ENCODE results near the gene ZYG11A. TPM values are rescaled to one million over a fixed set of nuclear protein-coding genes. Genes with fewer than 3 reads are reported as not detected.

ZYG11A gene
- total and polyA plus RNA-seq, 9 donors = under 0.01 to 0.21 (median 0.05) TPM; not detected in 2

DNA sequence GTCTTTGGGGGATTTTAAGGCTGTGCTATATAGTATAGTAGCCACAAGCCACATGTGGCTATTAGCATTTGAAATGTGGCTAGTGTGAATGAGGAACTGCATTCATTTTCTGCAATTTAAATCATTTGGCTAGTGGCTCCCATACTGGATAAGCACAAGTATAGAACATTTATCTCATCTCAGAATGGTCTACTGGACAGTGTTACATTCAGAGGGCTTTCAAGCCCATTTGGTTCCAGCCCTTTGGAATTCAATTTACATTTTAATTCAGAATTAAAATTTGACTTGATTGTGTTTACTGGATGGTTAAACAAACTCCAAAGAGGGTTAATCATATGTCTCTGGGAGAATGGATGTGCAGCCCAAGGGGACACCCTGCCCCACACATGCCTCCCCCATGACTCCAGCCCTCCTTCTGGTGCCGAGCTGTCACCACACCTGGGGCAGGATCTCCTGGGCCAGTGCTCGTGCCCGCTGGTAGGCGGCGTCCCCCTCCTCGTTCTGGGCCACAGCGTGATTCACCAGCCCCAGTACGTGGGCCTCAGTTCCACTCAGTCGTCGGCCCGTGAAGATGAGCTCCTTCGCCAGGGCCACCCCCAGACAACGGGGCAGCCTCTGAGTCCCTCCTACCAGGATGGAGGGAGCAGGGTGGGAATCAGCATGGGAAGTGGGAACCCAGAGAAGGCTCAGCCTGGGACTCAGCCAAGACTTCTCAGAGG, 61.8 kb downstream of the ZYG11A start:
- Histone ChIP-seq H3K27ac (ENCODE audit: low read length) (peak overlapping the region; percentile 85), H3K9me3 (replicated peaks; ENCODE audit: control insufficient read depth, low read depth, low read length) (no peaks in the 10 kb centered on the region), H3K36me3 (ENCODE audit: control insufficient read depth, insufficient read depth, low read length) (no peaks in the 10 kb centered on the region), H3K4me3 (ENCODE audit: low read length) (no peak overlapping the region), H3K27me3 (ENCODE audit: control insufficient read depth, insufficient read depth, low read length) (no peaks in the 10 kb centered on the region), H3K4me1 (ENCODE audit: control insufficient read depth, insufficient read depth, low read length) (peaks cover 18% of the 10 kb centered on the region)
- no peak for DNase-seq
- WGBS (ENCODE audit: insufficient coverage) = 90% methylated on average over 7 of the region's 13 CpGs

DNA sequence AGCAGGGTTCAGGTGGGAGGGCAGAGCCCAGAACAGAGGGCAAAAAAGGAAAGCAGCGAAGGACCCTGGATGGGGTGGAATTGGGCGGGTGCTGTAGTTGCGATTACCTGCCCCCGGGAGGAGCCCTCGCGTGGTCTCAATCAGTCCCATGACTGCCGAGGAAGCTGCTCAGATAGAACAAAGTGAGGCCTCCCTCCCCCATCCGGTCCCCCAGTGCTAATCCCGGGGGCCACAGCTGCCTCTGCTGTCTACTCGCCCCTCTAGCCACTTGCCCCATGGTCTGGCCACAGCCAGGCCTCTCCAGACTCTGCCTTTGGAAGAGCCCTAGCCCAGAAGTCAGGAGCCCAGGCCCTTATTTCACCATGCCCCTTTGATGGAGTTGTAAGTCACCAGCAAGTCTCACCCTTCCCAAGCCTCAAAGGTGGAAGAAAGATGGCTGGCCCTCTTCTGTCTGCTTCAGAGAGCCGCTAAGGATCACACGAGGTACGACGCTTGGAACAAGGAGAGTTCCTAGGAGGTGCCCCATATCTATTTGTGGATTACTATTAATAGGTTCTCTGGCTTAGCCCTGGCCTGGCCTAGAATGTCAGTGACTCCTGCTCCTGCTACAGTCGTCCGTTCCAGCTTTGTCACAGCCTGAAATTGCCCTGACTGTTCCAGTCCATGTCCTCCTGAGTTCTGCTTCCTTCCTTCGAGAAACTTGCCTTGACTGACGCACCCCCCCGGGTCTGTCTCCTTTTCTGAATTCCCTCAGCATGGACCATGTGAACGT, 62.6 kb downstream of the ZYG11A start:
- peaks cover 18% of the 10 kb centered on the region for H3K4me1 ChIP-seq (ENCODE audit: control insufficient read depth, insufficient read depth, low read length)
- H3K27ac ChIP-seq (ENCODE audit: low read length) = peak overlapping the region; percentile 85
- peak; percentile 63 for DNase-seq
- H3K4me3 ChIP-seq (ENCODE audit: low read length) = no peak overlapping the region
- WGBS (ENCODE audit: insufficient coverage) = 50% methylated on average over 12 of the region's 20 CpGs
- H3K27me3 ChIP-seq (ENCODE audit: control insufficient read depth, insufficient read depth, low read length) = no peaks in the 10 kb centered on the region
- H3K36me3 ChIP-seq (ENCODE audit: control insufficient read depth, insufficient read depth, low read length) = no peaks in the 10 kb centered on the region
- no peaks in the 10 kb centered on the region for H3K9me3 ChIP-seq (replicated peaks; ENCODE audit: control insufficient read depth, low read depth, low read length)

DNA sequence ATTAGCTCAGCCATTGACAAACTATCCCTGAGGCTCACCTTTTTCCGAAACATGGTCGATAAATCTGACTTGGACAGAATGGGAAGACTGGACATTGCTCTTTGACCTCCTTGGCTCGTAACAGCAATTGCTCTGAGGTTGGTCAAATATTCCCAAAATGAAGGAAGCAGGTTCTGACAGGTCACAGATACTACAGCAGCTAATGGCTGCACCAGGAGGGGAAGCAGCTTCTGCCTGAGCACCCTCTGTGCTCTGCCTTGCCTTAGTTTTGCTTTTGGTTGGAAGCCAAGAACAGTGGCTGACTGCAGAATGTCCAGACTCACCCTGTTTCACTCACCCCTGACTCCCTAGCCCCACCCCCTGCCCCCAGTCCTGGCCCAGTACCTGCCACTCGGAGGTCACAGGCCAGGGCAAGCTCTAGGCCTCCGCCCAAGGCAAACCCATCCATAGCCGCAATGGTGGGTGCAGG, 63.6 kb downstream of the ZYG11A start:
- no peak for DNase-seq
- H3K27ac ChIP-seq (ENCODE audit: low read length) = peak overlapping the region; percentile 83
- no peak overlapping the region for H3K4me3 ChIP-seq (ENCODE audit: low read length)
- no peaks in the 10 kb centered on the region for H3K27me3 ChIP-seq (ENCODE audit: control insufficient read depth, insufficient read depth, low read length)
- peaks cover 18% of the 10 kb centered on the region for H3K4me1 ChIP-seq (ENCODE audit: control insufficient read depth, insufficient read depth, low read length)
- no peaks in the 10 kb centered on the region for H3K9me3 ChIP-seq (replicated peaks; ENCODE audit: control insufficient read depth, low read depth, low read length)
- no peaks in the 10 kb centered on the region for H3K36me3 ChIP-seq (ENCODE audit: control insufficient read depth, insufficient read depth, low read length)
- WGBS (ENCODE audit: insufficient coverage) = 87% methylated on average over 5 of the region's 6 CpGs

- H3K27ac ChIP-seq (ENCODE audit: low read length) = no peak overlapping the region
- H3K4me3 ChIP-seq (ENCODE audit: low read length) = no peak overlapping the region
- no peaks in the 10 kb centered on the region for H3K36me3 ChIP-seq (ENCODE audit: control insufficient read depth, insufficient read depth, low read length)
- no peak for DNase-seq
- 86% methylated on average over 8 of the region's 9 CpGs for WGBS (ENCODE audit: insufficient coverage)
- no peaks in the 10 kb centered on the region for H3K9me3 ChIP-seq (replicated peaks; ENCODE audit: control insufficient read depth, low read depth, low read length)
- no peaks in the 10 kb centered on the region for H3K27me3 ChIP-seq (ENCODE audit: control insufficient read depth, insufficient read depth, low read length)
- peaks cover 18% of the 10 kb centered on the region for H3K4me1 ChIP-seq (ENCODE audit: control insufficient read depth, insufficient read depth, low read length)
Measured at GRCh38 chr1:52907068-52907811, 64.7 kb downstream of the ZYG11A start.

DNA sequence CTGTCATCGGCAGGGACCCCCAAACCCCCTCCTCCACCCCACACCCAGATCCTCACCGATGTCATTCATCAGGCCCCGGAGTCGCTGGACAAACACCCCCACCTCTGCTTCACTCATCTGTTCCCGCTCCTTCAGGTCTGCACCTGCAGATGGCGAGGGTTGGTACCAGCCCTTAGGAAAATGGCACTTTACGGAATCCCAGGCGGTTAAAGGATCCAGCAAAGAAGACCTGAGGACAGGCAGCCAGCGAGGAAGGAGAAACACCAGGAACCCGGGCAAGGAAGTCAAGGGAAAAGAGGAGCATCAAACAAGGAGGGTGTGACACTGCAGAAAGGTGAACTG, 65.2 kb downstream of the ZYG11A start:
- Histone ChIP-seq H3K4me3 (ENCODE audit: low read length) (no peak overlapping the region), H3K9me3 (replicated peaks; ENCODE audit: control insufficient read depth, low read depth, low read length) (no peaks in the 10 kb centered on the region), H3K27me3 (ENCODE audit: control insufficient read depth, insufficient read depth, low read length) (no peaks in the 10 kb centered on the region), H3K4me1 (ENCODE audit: control insufficient read depth, insufficient read depth, low read length) (peaks cover 18% of the 10 kb centered on the region), H3K27ac (ENCODE audit: low read length) (no peak overlapping the region), H3K36me3 (ENCODE audit: control insufficient read depth, insufficient read depth, low read length) (no peaks in the 10 kb centered on the region)
- WGBS (ENCODE audit: insufficient coverage) = 82% methylated on average over 9 of the region's 10 CpGs
- DNase-seq = no peak

- no peak for DNase-seq
- 90% methylated on average over 8 of the region's 10 CpGs for WGBS (ENCODE audit: insufficient coverage)
Measured at GRCh38 chr1:52911541-52911940, 69.0 kb downstream of the ZYG11A start.

GRCh38 chr1:52913014-52913413, 70.5 kb downstream of the ZYG11A start:
- no peaks in the 10 kb centered on the region for H3K9me3 ChIP-seq (replicated peaks; ENCODE audit: control insufficient read depth, low read depth, low read length)
- no peaks in the 10 kb centered on the region for H3K4me1 ChIP-seq (ENCODE audit: control insufficient read depth, insufficient read depth, low read length)
- H3K36me3 ChIP-seq (ENCODE audit: control insufficient read depth, insufficient read depth, low read length) = peaks cover 5% of the 10 kb centered on the region
- no peak for DNase-seq
- WGBS (ENCODE audit: insufficient coverage) = 90% methylated on average over 2 of the region's 3 CpGs
- H3K4me3 ChIP-seq (ENCODE audit: low read length) = no peak overlapping the region
- no peaks in the 10 kb centered on the region for H3K27me3 ChIP-seq (ENCODE audit: control insufficient read depth, insufficient read depth, low read length)
- no peak overlapping the region for H3K27ac ChIP-seq (ENCODE audit: low read length)

More at GRCh38 chr1:52911541-52911940, 69.0 kb downstream of the ZYG11A start:
- H3K4me3 ChIP-seq (ENCODE audit: low read length) = no peak overlapping the region
- peaks cover 5% of the 10 kb centered on the region for H3K36me3 ChIP-seq (ENCODE audit: control insufficient read depth, insufficient read depth, low read length)
- no peak overlapping the region for H3K27ac ChIP-seq (ENCODE audit: low read length)
- H3K9me3 ChIP-seq (replicated peaks; ENCODE audit: control insufficient read depth, low read depth, low read length) = no peaks in the 10 kb centered on the region
- H3K27me3 ChIP-seq (ENCODE audit: control insufficient read depth, insufficient read depth, low read length) = no peaks in the 10 kb centered on the region
- H3K4me1 ChIP-seq (ENCODE audit: control insufficient read depth, insufficient read depth, low read length) = no peaks in the 10 kb centered on the region

DNA sequence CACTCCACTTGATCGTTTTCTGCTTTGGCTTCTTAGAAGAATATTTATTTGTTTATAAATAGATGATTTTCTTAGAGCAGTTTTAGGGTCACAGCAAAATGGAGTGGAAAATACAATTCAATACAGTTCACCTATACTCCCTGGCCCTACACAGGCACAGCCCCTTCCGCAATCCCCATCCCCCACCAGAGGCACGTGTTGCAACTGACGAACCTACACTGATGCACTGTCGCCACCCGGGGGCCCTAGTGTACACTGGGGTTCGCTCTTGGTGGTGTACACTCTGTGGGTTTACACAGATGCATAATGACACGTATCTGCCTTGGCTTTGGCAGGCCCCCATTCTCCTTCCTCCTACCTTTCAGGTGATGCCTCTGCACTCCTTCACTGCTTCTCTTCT, 71.0 kb downstream of the ZYG11A start:
- no peaks in the 10 kb centered on the region for H3K27me3 ChIP-seq (ENCODE audit: control insufficient read depth, insufficient read depth, low read length)
- no peak overlapping the region for H3K4me3 ChIP-seq (ENCODE audit: low read length)
- H3K4me1 ChIP-seq (ENCODE audit: control insufficient read depth, insufficient read depth, low read length) = no peaks in the 10 kb centered on the region
- H3K36me3 ChIP-seq (ENCODE audit: control insufficient read depth, insufficient read depth, low read length) = peaks cover 5% of the 10 kb centered on the region
- H3K27ac ChIP-seq (ENCODE audit: low read length) = no peak overlapping the region
- no peaks in the 10 kb centered on the region for H3K9me3 ChIP-seq (replicated peaks; ENCODE audit: control insufficient read depth, low read depth, low read length)
- WGBS (ENCODE audit: insufficient coverage) = 51% methylated on average over 7 of the region's 8 CpGs
- DNase-seq = no peak

DNA sequence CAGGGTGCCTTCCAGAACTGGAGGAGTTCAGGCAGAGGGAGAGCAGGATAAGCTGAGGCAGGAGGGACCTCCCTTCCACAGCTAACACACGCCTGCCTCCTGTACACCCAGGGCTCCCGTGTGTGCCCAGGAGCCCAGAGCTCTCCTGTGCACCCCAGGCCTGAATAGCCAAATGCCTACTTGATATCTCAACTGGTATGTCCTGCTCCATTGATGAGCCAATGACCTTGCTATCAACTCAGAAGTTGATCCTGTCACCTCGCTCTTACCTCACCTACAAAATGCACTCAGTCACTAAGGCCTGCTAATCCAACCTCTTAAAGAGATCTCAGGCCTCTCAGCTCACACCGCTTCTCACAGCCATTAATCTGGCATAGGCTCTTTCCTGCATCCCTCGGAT, 71.9 kb downstream of the ZYG11A start:
- 62% methylated on average over 5 of the region's 5 CpGs for WGBS (ENCODE audit: insufficient coverage)
- no peak overlapping the region for H3K27ac ChIP-seq (ENCODE audit: low read length)
- peaks cover 5% of the 10 kb centered on the region for H3K36me3 ChIP-seq (ENCODE audit: control insufficient read depth, insufficient read depth, low read length)
- no peaks in the 10 kb centered on the region for H3K27me3 ChIP-seq (ENCODE audit: control insufficient read depth, insufficient read depth, low read length)
- no peak for DNase-seq
- H3K4me3 ChIP-seq (ENCODE audit: low read length) = no peak overlapping the region
- no peaks in the 10 kb centered on the region for H3K9me3 ChIP-seq (replicated peaks; ENCODE audit: control insufficient read depth, low read depth, low read length)
- H3K4me1 ChIP-seq (ENCODE audit: control insufficient read depth, insufficient read depth, low read length) = no peaks in the 10 kb centered on the region
